ENCODE results near the gene ATXN2.

The ATXN2 gene

GRCh38 chr12:111471236-111471635, 127.9 kb downstream of the ATXN2 start:
- Histone ChIP-seq H2AFZ (ENCODE audit: low read depth, low read length) (no peak overlapping the region), H4K8ac (ENCODE audit: low read length) (no peak overlapping the region), H4K91ac (ENCODE audit: low read length) (no peak overlapping the region), H3K4ac (ENCODE audit: low read depth in 1 of 2, low read length in 2 of 2) (no peak overlapping the region), H3K18ac (ENCODE audit: low read depth in 1 of 2, low read length in 2 of 2) (no peak overlapping the region), H3K36me3 (ENCODE audit: control insufficient read depth in 1 of 2, insufficient read depth in 2 of 2, low read depth in 1 of 2, low read length in 2 of 2) (peaks cover 17 to 66% of the 10 kb centered on the region in 2 experiments), H3K4me3 (ENCODE audit: insufficient read depth in 1 of 2, low read depth in 1 of 2, low read length in 2 of 2) (no peak overlapping the region), H3K23ac (ENCODE audit: low read length in 2 of 2) (no peak overlapping the region), H3K4me1 (ENCODE audit: control insufficient read depth, insufficient read depth, low read depth, low read length) (peaks cover 15% of the 10 kb centered on the region), H3K9ac (ENCODE audit: low read length) (no peak overlapping the region), H2BK12ac (ENCODE audit: low read length in 2 of 2) (no peak overlapping the region), H2AK5ac (ENCODE audit: low read length, severe bottlenecking) (no peak overlapping the region), H3K9me3 (ENCODE audit: control insufficient read depth, low read length) (no peaks in the 10 kb centered on the region), H3K4me2 (ENCODE audit: low read length, poor library complexity, severe bottlenecking) (no peak overlapping the region), H3K14ac (ENCODE audit: low read length in 2 of 2) (no peak overlapping the region), H3K27ac (ENCODE audit: low read length, poor library complexity, severe bottlenecking) (peak overlapping the region; percentile 67), H3K79me1 (replicated peaks; ENCODE audit: low read length, poor library complexity, severe bottlenecking) (peaks cover 20% of the 10 kb centered on the region), H2BK120ac (ENCODE audit: low read depth, low read length) (no peak overlapping the region), H2BK5ac (ENCODE audit: low read depth, low read length, poor library complexity, severe bottlenecking) (no peak overlapping the region), H3K27me3 (ENCODE audit: control insufficient read depth in 1 of 2, insufficient read depth in 1 of 2, low read length in 2 of 2) (no peaks in the 10 kb centered on the region), H2BK15ac (ENCODE audit: low read depth, poor library complexity, severe bottlenecking) (no peak overlapping the region)
- WGBS = 100% methylated on average over 1 of the region's 2 CpGs
- DNase-seq = no peak

- no peak overlapping the region for H2BK5ac ChIP-seq (ENCODE audit: low read depth, low read length, poor library complexity, severe bottlenecking)
- H3K4me2 ChIP-seq (ENCODE audit: low read length, poor library complexity, severe bottlenecking) = no peak overlapping the region
- DNase-seq = no peak
- no peak overlapping the region for H2AK5ac ChIP-seq (ENCODE audit: low read length, severe bottlenecking)
- no CpG with 5 or more reads among the region's 2 CpGs for WGBS
- no peak overlapping the region for H3K23ac ChIP-seq (ENCODE audit: low read length in 2 of 2)
- no peaks in the 10 kb centered on the region for H3K27me3 ChIP-seq (ENCODE audit: control insufficient read depth in 1 of 2, insufficient read depth in 1 of 2, low read length in 2 of 2)
- H3K4me3 ChIP-seq (ENCODE audit: insufficient read depth in 1 of 2, low read depth in 1 of 2, low read length in 2 of 2) = no peak overlapping the region
- H3K4ac ChIP-seq (ENCODE audit: low read depth in 1 of 2, low read length in 2 of 2) = no peak overlapping the region
- H3K27ac ChIP-seq (ENCODE audit: low read length, poor library complexity, severe bottlenecking) = no peak overlapping the region
- H3K79me1 ChIP-seq (replicated peaks; ENCODE audit: low read length, poor library complexity, severe bottlenecking) = peaks cover 17% of the 10 kb centered on the region
- no peak overlapping the region for H2BK15ac ChIP-seq (ENCODE audit: low read depth, poor library complexity, severe bottlenecking)
- no peaks in the 10 kb centered on the region for H3K9me3 ChIP-seq (ENCODE audit: control insufficient read depth, low read length)
- no peak overlapping the region for H4K91ac ChIP-seq (ENCODE audit: low read length)
- no peak overlapping the region for H2BK120ac ChIP-seq (ENCODE audit: low read depth, low read length)
- H2BK12ac ChIP-seq (ENCODE audit: low read length in 2 of 2) = no peak overlapping the region
- H4K8ac ChIP-seq (ENCODE audit: low read length) = no peak overlapping the region
- H3K14ac ChIP-seq (ENCODE audit: low read length in 2 of 2) = no peak overlapping the region
- no peak overlapping the region for H2AFZ ChIP-seq (ENCODE audit: low read depth, low read length)
- H3K9ac ChIP-seq (ENCODE audit: low read length) = no peak overlapping the region
- H3K4me1 ChIP-seq (ENCODE audit: control insufficient read depth, insufficient read depth, low read depth, low read length) = peaks cover 15% of the 10 kb centered on the region
- peaks cover 16 to 65% of the 10 kb centered on the region in 2 experiments for H3K36me3 ChIP-seq (ENCODE audit: control insufficient read depth in 1 of 2, insufficient read depth in 2 of 2, low read depth in 1 of 2, low read length in 2 of 2)
- H3K18ac ChIP-seq (ENCODE audit: low read depth in 1 of 2, low read length in 2 of 2) = no peak overlapping the region
Measured at GRCh38 chr12:111469401-111469800, 129.7 kb downstream of the ATXN2 start.

GRCh38 chr12:111467857-111468241, 131.3 kb downstream of the ATXN2 start:
- WGBS = 97% methylated on average over 3 of the region's 4 CpGs
- Histone ChIP-seq H3K18ac (ENCODE audit: low read depth in 1 of 2, low read length in 2 of 2) (no peak overlapping the region), H2AFZ (ENCODE audit: low read depth, low read length) (no peak overlapping the region)

GRCh38 chr12:111467092-111467856, 131.8 kb downstream of the ATXN2 start:
- WGBS = 97% methylated on average over 3 of the region's 3 CpGs
- H2BK5ac ChIP-seq (ENCODE audit: low read depth, low read length, poor library complexity, severe bottlenecking) = no peak overlapping the region
- no peak overlapping the region for H3K18ac ChIP-seq (ENCODE audit: low read depth in 1 of 2, low read length in 2 of 2)
- H3K9me3 ChIP-seq (ENCODE audit: control insufficient read depth, low read length) = no peaks in the 10 kb centered on the region
- H2AFZ ChIP-seq (ENCODE audit: low read depth, low read length) = no peak overlapping the region
- no peak overlapping the region for H4K8ac ChIP-seq (ENCODE audit: low read length)
- no peak overlapping the region for H3K4ac ChIP-seq (ENCODE audit: low read depth in 1 of 2, low read length in 2 of 2)
- H3K4me2 ChIP-seq (ENCODE audit: low read length, poor library complexity, severe bottlenecking) = no peak overlapping the region
- H2BK15ac ChIP-seq (ENCODE audit: low read depth, poor library complexity, severe bottlenecking) = no peak overlapping the region
- peak overlapping the region; percentile 74 for H3K27ac ChIP-seq (ENCODE audit: low read length, poor library complexity, severe bottlenecking)
- peaks cover 13% of the 10 kb centered on the region for H3K79me1 ChIP-seq (replicated peaks; ENCODE audit: low read length, poor library complexity, severe bottlenecking)
- no peak overlapping the region for H2AK5ac ChIP-seq (ENCODE audit: low read length, severe bottlenecking)
- H3K27me3 ChIP-seq (ENCODE audit: control insufficient read depth in 1 of 2, insufficient read depth in 1 of 2, low read length in 2 of 2) = no peaks in the 10 kb centered on the region
- H2BK120ac ChIP-seq (ENCODE audit: low read depth, low read length) = no peak overlapping the region
- no peak overlapping the region for H3K23ac ChIP-seq (ENCODE audit: low read length in 2 of 2)
- peaks cover 11% of the 10 kb centered on the region for H3K4me1 ChIP-seq (ENCODE audit: control insufficient read depth, insufficient read depth, low read depth, low read length)
- peak overlapping the region; percentile 28 for H3K9ac ChIP-seq (ENCODE audit: low read length)
- peaks cover 12 to 58% of the 10 kb centered on the region in 2 experiments for H3K36me3 ChIP-seq (ENCODE audit: control insufficient read depth in 1 of 2, insufficient read depth in 2 of 2, low read depth in 1 of 2, low read length in 2 of 2)
- peak; percentile 46 for DNase-seq
- H3K14ac ChIP-seq (ENCODE audit: low read length in 2 of 2) = no peak overlapping the region
- no peak overlapping the region for H4K91ac ChIP-seq (ENCODE audit: low read length)
- H3K4me3 ChIP-seq (ENCODE audit: insufficient read depth in 1 of 2, low read depth in 1 of 2, low read length in 2 of 2) = no peak overlapping the region
- H2BK12ac ChIP-seq (ENCODE audit: low read length in 2 of 2) = no peak overlapping the region

More at GRCh38 chr12:111467857-111468241, 131.3 kb downstream of the ATXN2 start:
- no peak overlapping the region for H2BK15ac ChIP-seq (ENCODE audit: low read depth, poor library complexity, severe bottlenecking)
- H3K4me2 ChIP-seq (ENCODE audit: low read length, poor library complexity, severe bottlenecking) = no peak overlapping the region
- no peak overlapping the region for H4K91ac ChIP-seq (ENCODE audit: low read length)
- no peak overlapping the region for H3K14ac ChIP-seq (ENCODE audit: low read length in 2 of 2)
- H3K4ac ChIP-seq (ENCODE audit: low read depth in 1 of 2, low read length in 2 of 2) = no peak overlapping the region
- H2BK120ac ChIP-seq (ENCODE audit: low read depth, low read length) = no peak overlapping the region
- H3K27me3 ChIP-seq (ENCODE audit: control insufficient read depth in 1 of 2, insufficient read depth in 1 of 2, low read length in 2 of 2) = no peaks in the 10 kb centered on the region
- peaks cover 15% of the 10 kb centered on the region for H3K4me1 ChIP-seq (ENCODE audit: control insufficient read depth, insufficient read depth, low read depth, low read length)
- peaks cover 13 to 61% of the 10 kb centered on the region in 2 experiments for H3K36me3 ChIP-seq (ENCODE audit: control insufficient read depth in 1 of 2, insufficient read depth in 2 of 2, low read depth in 1 of 2, low read length in 2 of 2)
- H3K9me3 ChIP-seq (ENCODE audit: control insufficient read depth, low read length) = no peaks in the 10 kb centered on the region
- no peak overlapping the region for H2BK12ac ChIP-seq (ENCODE audit: low read length in 2 of 2)
- H2AK5ac ChIP-seq (ENCODE audit: low read length, severe bottlenecking) = no peak overlapping the region
- H3K4me3 ChIP-seq (ENCODE audit: insufficient read depth in 1 of 2, low read depth in 1 of 2, low read length in 2 of 2) = no peak overlapping the region
- no peak overlapping the region for H4K8ac ChIP-seq (ENCODE audit: low read length)
- H3K27ac ChIP-seq (ENCODE audit: low read length, poor library complexity, severe bottlenecking) = peak overlapping the region; percentile 44
- peak; percentile 56 for DNase-seq
- H2BK5ac ChIP-seq (ENCODE audit: low read depth, low read length, poor library complexity, severe bottlenecking) = no peak overlapping the region
- H3K9ac ChIP-seq (ENCODE audit: low read length) = peak overlapping the region; percentile 28
- peaks cover 14% of the 10 kb centered on the region for H3K79me1 ChIP-seq (replicated peaks; ENCODE audit: low read length, poor library complexity, severe bottlenecking)
- no peak overlapping the region for H3K23ac ChIP-seq (ENCODE audit: low read length in 2 of 2)

Data from mesenchymal stem cell (in vitro differentiated cells and primary cell).